GM12878 (cell line): Measurements from ENCODE around the gene STX16.

Experiments used
- BCL3 ChIP-seq: IDR thresholded peaks from 2 replicates; pipeline ENCODE4 v1.6.1; 2011; ENCODE audit warnings: borderline replicate concordance, low read depth, mild to moderate bottlenecking, moderate library complexity, low read length; ENCODE audit not compliant: insufficient read depth, poor library complexity, severe bottlenecking
- CTCF ChIP-seq, 3 experiments: IDR thresholded peaks in 2 of 3; conservative IDR thresholded peaks in 1 of 3; 2 replicates each; pipeline ENCODE4 v1.5.1; 2011; ENCODE audit warnings: low read depth in 3 of 3, low read length in 3 of 3, mild to moderate bottlenecking in 3 of 3, control low read depth in 2 of 3, moderate library complexity in 2 of 3, inconsistent platforms in 1 of 3, mixed read lengths in 1 of 3; ENCODE audit not compliant: control insufficient read depth in 2 of 3, insufficient read depth in 1 of 3; ENCODE audit errors: extremely low read depth in 1 of 3
- ETV6 ChIP-seq, 2 experiments: fragments of 450-650 bp in 1 of 2; IDR thresholded peaks in 1 of 2; conservative IDR thresholded peaks in 1 of 2; 2 replicates each; pipeline ENCODE4 v1.6.1; 2014; ENCODE audit warnings: antibody characterized with exemption in 1 of 2, borderline replicate concordance in 1 of 2, low read depth in 1 of 2, mild to moderate bottlenecking in 1 of 2, moderate library complexity in 1 of 2
- MAX ChIP-seq: IDR thresholded peaks from 2 replicates; pipeline ENCODE4 v1.6.1; 2012; ENCODE audit warnings: low read depth, low read length, improper control_type of control experiment
- MXI1 ChIP-seq: fragments of 150-350 bp; IDR thresholded peaks from 2 replicates; pipeline ENCODE4 v1.6.1; 2011; ENCODE audit warnings: low read depth, mild to moderate bottlenecking, inconsistent platforms, low read length, improper control_type of control experiment
- NFIC ChIP-seq: IDR thresholded peaks from 2 replicates; pipeline ENCODE4 v1.6.1; 2012; ENCODE audit warnings: low read depth, mild to moderate bottlenecking, inconsistent platforms, low read length, moderate library complexity
- NFYB ChIP-seq: IDR thresholded peaks from 2 replicates; pipeline ENCODE4 v1.6.1; 2011; ENCODE audit warnings: low read depth, mild to moderate bottlenecking, low read length, improper control_type of control experiment, moderate library complexity; ENCODE audit not compliant: insufficient read depth
- PAX5 ChIP-seq: IDR thresholded peaks from 2 replicates; pipeline ENCODE4 v1.6.1; 2011; ENCODE audit warnings: low read depth, low read length, borderline replicate concordance
- POLR2A ChIP-seq: IDR thresholded peaks from 2 replicates; pipeline ENCODE4 v1.6.1; 2011; ENCODE audit warnings: low read depth, mild to moderate bottlenecking, low read length
- POLR2AphosphoS5 ChIP-seq: IDR thresholded peaks from 2 replicates; pipeline ENCODE4 v1.6.1; 2011; ENCODE audit warnings: mild to moderate bottlenecking, low read length, inconsistent platforms
- PRDM15 ChIP-seq: fragments of 450-650 bp; formaldehyde crosslinking; IDR thresholded peaks from 2 replicates; pipeline ENCODE4 v1.4.0; 2020; ENCODE audit warnings: mild to moderate bottlenecking, moderate library complexity
- YY1 ChIP-seq: IDR thresholded peaks from 2 replicates; pipeline ENCODE4 v1.6.1; 2011; ENCODE audit warnings: low read depth, mild to moderate bottlenecking, low read length
- ZNF384 ChIP-seq: IDR thresholded peaks from 2 replicates; pipeline ENCODE4 v1.6.1; 2012; ENCODE audit warnings: low read depth, mild to moderate bottlenecking, low read length, improper control_type of control experiment, borderline replicate concordance

- TF ChIP-seq POLR2A (no peak), YY1 (no peak), PAX5 (0 out of 2 replicates have a peak, but pooled peaks have one; percentile 14), PRDM15 (no peak), NFIC (no peak), MAX (no peak), CTCF (IDR thresholded peaks at IDR 0.05 in 2 of 3, conservative IDR thresholded peaks at IDR 0.05 in 1 of 3; ENCODE audit: control insufficient read depth in 2 of 3, extremely low read depth in 1 of 3, insufficient read depth in 1 of 3, low read depth in 3 of 3, low read length in 3 of 3) (no peak), ETV6 (conservative IDR thresholded peaks at IDR 0.05 in 1 of 2, IDR thresholded peaks at IDR 0.05 in 1 of 2; ENCODE audit: borderline replicate concordance in 1 of 2, low read depth in 1 of 2) (no peak), NFYB (no peak), MXI1 (no peak), POLR2AphosphoS5 (no peak), BCL3 (no peak), ZNF384 (no peak)
Observed at GRCh38 chr20:58669287-58670006, 18.4 kb downstream of the STX16 start.
